HG03520 (cell line): ENCODE results near the gene FUT7.

Experiments
- ATAC-seq: cut with Tn5 transposase; IDR thresholded peaks from one replicate; pipeline ENCODE4 v1.9.1; 2021; ENCODE audit warnings: mild to moderate bottlenecking, moderate library complexity; ENCODE audit not compliant: unreplicated experiment

FUT7 gene, protein sequence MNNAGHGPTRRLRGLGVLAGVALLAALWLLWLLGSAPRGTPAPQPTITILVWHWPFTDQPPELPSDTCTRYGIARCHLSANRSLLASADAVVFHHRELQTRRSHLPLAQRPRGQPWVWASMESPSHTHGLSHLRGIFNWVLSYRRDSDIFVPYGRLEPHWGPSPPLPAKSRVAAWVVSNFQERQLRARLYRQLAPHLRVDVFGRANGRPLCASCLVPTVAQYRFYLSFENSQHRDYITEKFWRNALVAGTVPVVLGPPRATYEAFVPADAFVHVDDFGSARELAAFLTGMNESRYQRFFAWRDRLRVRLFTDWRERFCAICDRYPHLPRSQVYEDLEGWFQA

GRCh38 chr9:137031904-137032640, at the start of gene FUT7:
FUT7 (minus strand) TSS chr9:137032088; CDS start chr9:137031991, 97 bp downstream.
- ATAC-seq = no peak

DNA sequence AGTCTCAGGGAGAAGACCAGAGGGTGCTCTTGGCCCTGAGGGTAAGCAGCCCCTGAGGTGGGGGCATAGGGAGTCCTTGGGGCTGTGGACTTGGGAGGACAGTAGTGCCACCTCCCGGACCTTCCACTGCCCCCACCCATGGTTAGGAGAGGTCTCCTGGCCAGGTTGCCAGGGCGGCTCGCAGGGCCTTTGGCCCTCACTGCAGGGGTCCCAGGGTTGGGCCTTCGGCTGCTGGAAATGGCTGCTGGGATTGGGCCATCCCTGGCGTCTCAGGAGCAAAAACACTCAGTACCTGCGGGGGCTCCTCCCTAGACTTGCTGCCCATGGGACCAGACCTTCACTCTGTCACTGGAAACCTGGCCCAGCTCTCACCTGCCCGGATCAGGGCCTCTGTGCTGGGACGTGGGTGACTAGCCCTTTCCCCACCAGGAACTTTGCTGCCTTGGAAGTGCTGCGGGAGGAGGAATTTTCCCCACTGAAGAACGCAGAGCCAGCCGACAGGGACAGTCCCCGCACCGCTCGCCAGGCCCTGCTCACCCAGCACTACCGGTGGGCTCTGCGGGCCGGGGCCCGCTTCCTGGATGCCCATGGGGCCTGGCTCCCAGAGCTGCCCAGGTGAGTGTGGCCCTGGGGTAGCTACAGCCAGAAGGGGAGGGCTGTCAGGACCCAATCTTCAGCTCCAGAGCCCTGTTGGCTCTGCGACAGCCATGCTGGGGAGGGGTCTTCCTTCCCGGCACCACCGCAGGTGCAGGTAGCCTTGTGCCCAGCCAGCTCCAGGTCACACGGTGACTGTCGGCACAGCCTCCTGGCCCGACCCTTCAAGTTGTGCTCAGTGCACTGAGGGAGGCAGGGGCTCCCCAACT, 48.6 kb upstream of the FUT7 start:
- no peak for ATAC-seq

DNA sequence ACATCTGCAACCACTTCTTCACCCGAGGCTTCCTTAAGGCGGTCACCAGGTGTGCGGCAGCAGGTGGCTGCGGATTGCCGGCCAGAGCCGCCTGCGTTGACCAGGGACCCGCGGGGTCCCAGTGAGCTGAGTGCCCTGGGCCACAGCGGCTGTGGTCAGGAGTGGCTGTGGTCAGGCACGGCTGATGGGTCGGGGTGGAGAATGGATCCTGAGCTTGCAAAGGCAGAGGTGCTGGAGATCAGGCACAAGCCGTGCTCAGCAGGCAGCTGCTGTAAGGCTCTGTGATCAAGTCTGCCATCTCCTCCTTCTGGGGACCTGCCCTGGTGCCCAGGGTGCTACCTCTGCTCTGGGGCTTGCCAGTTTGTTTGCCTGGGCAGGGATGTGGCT, 47.5 kb upstream of the FUT7 start:
- ATAC-seq = no peak

DNA sequence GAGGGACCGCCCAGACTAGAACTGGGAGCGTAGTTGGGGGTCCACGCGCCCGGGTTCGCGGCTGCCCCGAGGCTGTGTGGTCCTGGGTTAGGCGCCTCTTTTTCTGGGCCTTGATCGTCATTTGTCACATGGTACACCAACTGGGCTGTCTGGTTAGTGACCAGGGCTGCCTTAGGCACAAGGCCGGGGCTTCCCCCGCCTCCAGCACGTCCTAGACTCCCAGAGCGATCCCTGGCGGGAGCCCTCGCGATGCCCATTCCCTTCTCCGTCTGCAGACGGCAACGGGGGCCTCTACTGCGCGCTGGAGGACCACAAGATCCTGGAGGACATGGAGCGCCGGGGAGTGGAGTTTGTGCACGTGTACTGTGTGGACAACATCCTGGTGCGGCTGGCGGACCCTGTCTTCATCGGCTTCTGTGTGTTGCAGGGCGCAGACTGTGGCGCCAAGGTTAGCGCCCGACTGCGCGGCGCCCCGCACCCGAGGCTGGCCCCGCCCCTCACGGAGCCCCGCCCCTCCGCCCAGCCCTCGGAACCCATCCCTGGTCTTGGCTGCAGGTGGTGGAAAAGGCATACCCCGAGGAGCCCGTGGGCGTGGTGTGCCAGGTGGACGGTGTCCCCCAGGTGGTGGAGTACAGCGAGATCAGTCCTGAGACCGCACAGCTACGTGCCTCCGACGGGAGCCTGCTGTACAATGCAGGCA, 47.0 kb upstream of the FUT7 start:
- no peak for ATAC-seq

DNA sequence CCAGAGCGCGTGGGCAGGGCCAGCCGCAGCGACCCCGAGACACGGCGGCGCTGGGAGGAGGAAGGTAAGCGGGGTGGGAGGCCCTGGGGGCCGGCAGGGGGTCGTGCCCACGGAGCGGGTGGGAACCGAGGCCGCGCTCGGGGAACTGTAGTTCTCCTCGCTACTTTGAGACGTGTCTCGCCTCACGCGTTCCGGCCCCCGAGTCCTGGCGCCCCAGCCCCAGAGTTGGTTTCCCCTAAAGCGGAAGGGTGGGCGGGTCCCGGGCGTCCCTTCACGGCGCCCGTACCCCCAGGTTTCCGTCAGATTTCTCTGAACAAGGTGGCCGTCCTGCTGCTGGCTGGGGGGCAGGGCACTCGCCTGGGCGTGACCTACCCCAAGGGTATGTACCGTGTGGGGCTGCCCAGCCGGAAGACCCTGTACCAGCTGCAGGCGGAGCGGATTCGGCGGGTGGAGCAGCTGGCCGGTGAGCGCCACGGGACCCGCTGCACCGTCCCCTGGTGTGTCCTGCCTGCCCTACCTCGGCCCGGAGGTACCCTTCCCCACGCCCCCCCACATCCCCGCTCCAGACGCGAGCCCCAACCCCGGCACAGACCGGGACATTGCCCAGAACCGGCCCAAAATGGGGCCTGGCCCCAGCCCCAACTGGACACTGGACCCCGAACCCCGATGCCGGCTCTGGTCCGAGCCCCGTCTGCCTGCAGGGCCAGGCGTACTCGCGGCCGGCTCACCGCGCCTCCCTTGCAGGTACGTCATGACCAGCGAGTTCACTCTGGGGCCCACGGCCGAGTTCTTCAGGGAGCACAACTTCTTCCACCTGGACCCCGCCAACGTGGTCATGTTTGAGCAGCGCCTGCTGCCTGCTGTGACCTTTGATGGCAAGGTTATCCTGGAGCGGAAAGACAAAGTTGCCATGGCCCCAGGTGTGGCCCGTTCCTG, 46.1 kb upstream of the FUT7 start:
- ATAC-seq = peak; percentile 17

GRCh38 chr9:137077010-137077747, 45.3 kb upstream of the FUT7 start, which contains the start of gene UAP1L1:
UAP1L1 (plus strand) TSS chr9:137077517; CDS start chr9:137077533, 16 bp downstream.
- ATAC-seq = peak; percentile 50

- ATAC-seq = no peak
Measured at GRCh38 chr9:137076636-137077009, 44.7 kb upstream of the FUT7 start.

GRCh38 chr9:137075275-137075775, 43.4 kb upstream of the FUT7 start:
- no peak for ATAC-seq

DNA sequence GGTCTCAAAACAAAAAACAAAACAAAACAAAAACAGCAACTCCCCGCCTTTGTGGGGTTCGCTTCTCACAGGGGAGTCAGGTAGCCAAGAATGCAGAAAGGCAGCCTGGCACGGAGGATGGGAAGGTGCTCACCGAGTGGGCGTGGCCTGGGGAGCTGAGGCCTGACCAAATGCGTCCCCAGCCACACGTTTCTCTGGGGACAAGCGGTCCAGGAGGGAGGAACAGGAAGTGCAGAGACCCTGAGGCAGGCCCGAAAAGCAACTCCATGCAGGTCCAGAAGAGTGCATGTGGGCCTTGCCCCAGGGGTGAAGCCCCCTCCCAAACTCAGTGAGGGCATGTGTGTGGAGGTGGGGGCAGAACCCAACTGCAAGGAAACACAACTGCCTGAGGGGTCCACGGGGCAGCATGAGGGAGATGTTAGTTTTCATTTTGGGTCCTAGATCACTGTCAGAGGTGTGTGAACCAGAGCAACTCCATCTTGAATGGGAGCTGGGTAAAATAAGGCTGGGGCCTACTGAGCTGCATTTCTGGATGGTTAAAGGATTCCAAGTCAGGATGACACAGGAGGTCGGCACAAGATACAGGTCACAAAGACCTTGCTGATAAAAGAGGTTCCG, 42.9 kb upstream of the FUT7 start:
- ATAC-seq = no peak

DNA sequence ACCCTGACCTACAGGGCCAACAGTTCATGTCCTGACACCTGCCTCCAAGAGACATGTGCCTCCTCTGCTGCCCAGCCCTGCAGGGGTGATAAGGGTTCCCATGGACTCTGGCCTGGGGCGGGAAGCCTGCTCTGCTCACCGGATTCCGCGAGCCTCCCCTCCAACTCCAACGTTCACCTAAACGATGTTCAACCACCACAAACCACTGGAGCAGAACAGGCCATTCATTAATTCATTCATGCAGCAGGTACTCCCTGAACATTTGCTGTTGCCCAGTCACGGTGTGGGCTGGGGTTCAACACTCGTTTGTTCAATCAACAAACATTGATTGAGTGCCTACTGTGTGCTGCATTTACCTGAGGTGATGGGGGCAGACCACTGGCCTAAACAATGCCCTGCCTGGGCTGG, 42.1 kb upstream of the FUT7 start:
- ATAC-seq = no peak

GRCh38 chr9:137071282-137071681, 39.4 kb upstream of the FUT7 start:
- no peak for ATAC-seq

- no peak for ATAC-seq
Measured at GRCh38 chr9:137070906-137071275, 39.0 kb upstream of the FUT7 start.

- ATAC-seq = peak; percentile 66
Measured at GRCh38 chr9:137070201-137070905, 38.5 kb upstream of the FUT7 start, which contains the start of gene SAPCD2. SAPCD2 (minus strand) TSS chr9:137070557; CDS start chr9:137070460, 97 bp downstream.

GRCh38 chr9:137069508-137070091, 37.7 kb upstream of the FUT7 start:
- ATAC-seq = peak; percentile 13

DNA sequence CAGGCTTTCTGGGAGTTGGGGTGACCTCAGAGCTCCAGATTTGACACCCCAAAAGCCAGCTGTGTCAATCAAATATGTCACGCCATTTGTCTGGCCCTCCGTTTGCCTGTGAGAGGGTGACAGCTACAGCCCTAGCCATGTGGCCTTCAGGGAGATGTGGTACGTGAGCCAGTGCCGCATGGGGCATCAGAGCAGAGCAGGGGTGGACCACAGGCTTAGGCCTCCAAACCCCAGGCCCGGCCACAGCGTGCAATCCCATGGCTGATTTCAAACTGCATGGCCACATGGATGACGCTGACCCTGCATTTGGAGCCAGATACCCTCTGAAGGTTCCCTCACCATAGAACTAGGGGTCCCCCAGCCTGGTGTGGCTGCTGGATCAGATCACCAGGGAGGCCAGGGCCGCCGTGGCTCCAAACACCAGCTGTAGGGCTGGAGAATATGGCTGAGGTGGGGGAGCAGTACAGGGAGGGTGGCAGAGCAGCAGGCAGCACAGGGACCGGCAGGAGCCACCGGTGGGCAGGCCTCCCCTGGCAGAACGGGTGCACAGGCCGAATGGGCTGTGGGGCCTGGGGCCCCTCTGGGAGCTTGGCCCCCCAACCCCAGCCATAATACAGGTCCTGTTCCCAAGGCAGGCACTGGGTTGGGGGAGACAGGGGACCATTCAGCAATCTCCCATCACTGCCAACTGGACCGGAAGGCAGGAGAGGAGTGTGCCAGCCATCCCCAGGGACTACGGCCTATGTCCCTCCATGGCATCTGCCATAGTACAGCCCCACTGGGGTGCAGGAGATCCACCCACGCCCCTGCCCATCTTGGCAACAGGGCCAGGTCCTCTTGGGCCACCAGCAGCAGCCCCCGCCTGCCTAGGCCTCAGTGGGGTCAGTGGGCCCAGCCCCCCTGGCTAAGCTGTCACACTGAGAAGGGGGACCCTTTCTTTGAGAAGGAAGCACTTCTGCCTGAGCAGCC, 36.9 kb upstream of the FUT7 start:
- ATAC-seq = no peak
